Left ventricle myocardium inferior (tissue), 1 donor: Measurements from ENCODE around the gene TK1. TPM values are rescaled to one million over a fixed set of nuclear protein-coding genes. Genes with fewer than 3 reads are reported as not detected.

ENCODE experiments used
- DNase-seq: peaks from one replicate; pipeline ENCODE4 v3.0.0-alpha.2; 2020
- H3K27ac ChIP-seq: fragments of 200-600 bp; replicated peaks from 2 replicates; pipeline ENCODE4 v1.8.0; 2021
- H3K27me3 ChIP-seq: fragments of 200-600 bp; 2 replicates; pipeline ENCODE4 v1.8.0; 2021; ENCODE audit warnings: low read depth
- H3K36me3 ChIP-seq: fragments of 200-600 bp; 2 replicates; pipeline ENCODE4 v1.8.0; 2021
- H3K4me1 ChIP-seq: fragments of 200-600 bp; 2 replicates; pipeline ENCODE4 v1.8.0; 2021
- H3K4me3 ChIP-seq: fragments of 200-600 bp; 2 replicates; pipeline ENCODE4 v1.8.0; 2021; ENCODE audit warnings: mild to moderate bottlenecking, moderate library complexity
- H3K9me3 ChIP-seq: fragments of 200-600 bp; replicated peaks from 2 replicates; pipeline ENCODE4 v1.8.0; 2021
- CTCF ChIP-seq: fragments of 200-600 bp; IDR thresholded peaks from 2 replicates; pipeline ENCODE4 v1.8.0; 2021; ENCODE audit warnings: antibody characterized with exemption, mild to moderate bottlenecking, borderline replicate concordance
- intact Hi-C: fragments of 100-400 bp; cut with micrococcal nuclease; formaldehyde crosslinking; loops from one replicate; pipeline ENCODE4 v1.11.0; 2022
- total RNA-seq: library from RNA; stranded (reverse); fragmentation: NEBNext Ultra II Directional; extraction: Animal tissue kit (Norgen Biotek cat#: 25700); gene quantifications from one replicate; pipeline ENCODE4 v1.2.1, GENCODE V29; 2021
- donor health status: DM: no; HTN: yes; CAD: no; lungs with severe emphysema.

Gene TK1
- total RNA-seq, 1 donor from 2014 or later, result 1.8 TPM

- no peaks in the 10 kb centered on the region for H3K27me3 ChIP-seq
- intact Hi-C loops, result no loop called here
These were observed 15.9 kb downstream of the TK1 start for GRCh38 chr17:78170692-78171590.

GRCh38 chr17:78168903-78169793 is 17.7 kb downstream of the TK1 start:
- intact Hi-C loops, result no loop called here
- DNase-seq, result peak; percentile 58
- Histone ChIP-seq H3K36me3 (peaks cover 18% of the 10 kb centered on the region), H3K4me1 (peaks cover 61% of the 10 kb centered on the region), H3K27me3 (no peaks in the 10 kb centered on the region), H3K27ac (peak overlapping the region; percentile 94), H3K4me3 (peak overlapping the region; percentile 83), H3K9me3 (no peaks in the 10 kb centered on the region)
- TF ChIP-seq CTCF, result no peak

More at GRCh38 chr17:78170692-78171590, 15.9 kb downstream of the TK1 start:
- H3K27ac ChIP-seq, result peak overlapping the region; percentile 91
- DNase-seq, result no peak
- H3K36me3 ChIP-seq, result peaks cover 18% of the 10 kb centered on the region
- TF ChIP-seq CTCF, result no peak
- peaks cover 79% of the 10 kb centered on the region for H3K4me1 ChIP-seq
- H3K9me3 ChIP-seq, result no peaks in the 10 kb centered on the region
- no peak overlapping the region for H3K4me3 ChIP-seq

GRCh38 chr17:78168242-78168902 is 18.5 kb downstream of the TK1 start, which contains the start of gene SYNGR2:
SYNGR2 (plus strand) TSS chr17:78168581; CDS start chr17:78168617, 36 bp downstream.
- no peaks in the 10 kb centered on the region for H3K27me3 ChIP-seq
- peak; percentile 89 for DNase-seq
- peak within 1 kb of the TSS; percentile 83 for H3K4me3 ChIP-seq
- peaks cover 18% of the 10 kb centered on the region for H3K36me3 ChIP-seq
- TF ChIP-seq CTCF, result no peak
- H3K9me3 ChIP-seq, result no peaks in the 10 kb centered on the region
- peak within 1 kb of the TSS; percentile 94 for H3K27ac ChIP-seq
- intact Hi-C loops, result no loop called here
- H3K4me1 ChIP-seq, result peaks cover 53% of the 10 kb centered on the region

GRCh38 chr17:78166416-78166815 is 20.4 kb downstream of the TK1 start:
- Histone ChIP-seq H3K9me3 (no peaks in the 10 kb centered on the region), H3K4me1 (peaks cover 34% of the 10 kb centered on the region), H3K27ac (no peak overlapping the region), H3K36me3 (peaks cover 9% of the 10 kb centered on the region), H3K27me3 (no peaks in the 10 kb centered on the region), H3K4me3 (no peak overlapping the region)
- no peak for DNase-seq
- no peak for TF ChIP-seq CTCF
- intact Hi-C loops, result no loop called here
